HCT116 (cell line): ENCODE measurements around the gene TCF7L2. TPM values are rescaled to one million over a fixed set of nuclear protein-coding genes. Genes with fewer than 3 reads are reported as not detected.

Experiments
- ATAC-seq: fragments of 200-7000 bp; cut with Tn5 transposase; 2 replicates; pipeline ENCODE4 v1.9.1; 2020; ENCODE audit warnings: mild to moderate bottlenecking, moderate library complexity
- BruUV-seq: library from RNA; stranded (reverse); fragments of 400-500 nt; replicated peaks from 2 replicates; lab custom pipeline; 2021; lab: Mats Ljungman, UMichigan
- CTCF ChIA-PET: fragments of 300-600 bp; sonication (Branson Sonifier 250); formaldehyde crosslinking; loops from one replicate; lab custom pipeline; 2021; ENCODE audit warnings: antibody characterized with exemption; lab: Charles Lee
- POLR2A ChIA-PET: fragments of 300-600, 350-600 bp; sonication (Branson Sonifier 250); formaldehyde crosslinking; loops from one replicate; lab custom pipeline; 2021; ENCODE audit warnings: antibody characterized with exemption; lab: Charles Lee
- RAD21 ChIA-PET, 2 experiments: fragments of 300-600 bp; sonication (Branson Sonifier 250); formaldehyde crosslinking; loops; one replicate each; lab custom pipeline; 2023; ENCODE audit warnings: low total read pairs in 2 of 2; ENCODE audit not compliant: uncharacterized antibody in 2 of 2, unreplicated experiment in 2 of 2, low non-redundant PET in 1 of 2; lab: Charles Lee
- DNase-seq: peaks from one replicate; pipeline ENCODE4 v3.0.0-alpha.2; 2010; ENCODE audit warnings: low read depth, low spot score
- H2AFZ ChIP-seq: fragments of 200-600 bp; shearing (Covaris generic), sonication (generic); 2 replicates; pipeline ENCODE4 v1.6.1; 2017; ENCODE audit warnings: low read depth, mixed run types, mixed read lengths, antibody characterized with exemption, low read length; ENCODE audit not compliant: poor library complexity, severe bottlenecking
- H3K27ac ChIP-seq: 2 replicates; pipeline ENCODE4 v1.5.1; 2012; ENCODE audit warnings: low read depth, low read length
- H3K27me3 ChIP-seq: fragments of 200-600 bp; sonication (generic); 2 replicates; pipeline ENCODE4 v1.6.1; 2016; ENCODE audit warnings: mixed run types, low read length, mixed read lengths; ENCODE audit not compliant: insufficient read depth
- H3K36me3 ChIP-seq, 2 experiments: fragments of 200-500 bp in 1 of 2; fragments of 200-600 bp in 1 of 2; sonication (Bioruptor generic) in 1 of 2; sonication (generic) in 1 of 2; 2 replicates each; pipeline versions ENCODE4 v1.5.1 to v1.6.1; 2014 to 2016; ENCODE audit warnings: low read length in 2 of 2, inconsistent platforms in 1 of 2, mixed read lengths in 1 of 2, mixed run types in 1 of 2; ENCODE audit not compliant: insufficient read depth in 2 of 2, control insufficient read depth in 1 of 2
- H3K4me1 ChIP-seq, 2 experiments: fragments of 200-600 bp in 1 of 2; sonication (generic) in 1 of 2; 2 replicates each; pipeline versions ENCODE4 v1.5.1 to v1.6.1; 2012 to 2017; ENCODE audit warnings: low read length in 2 of 2, inconsistent platforms in 1 of 2, mild to moderate bottlenecking in 1 of 2, mixed read lengths in 1 of 2, mixed run types in 1 of 2, moderate library complexity in 1 of 2; ENCODE audit not compliant: insufficient read depth in 2 of 2, control insufficient read depth in 1 of 2
- H3K4me2 ChIP-seq: fragments of 200-600 bp; sonication (generic); 2 replicates; pipeline ENCODE4 v1.6.1; 2017; ENCODE audit warnings: mixed run types, low read length, mixed read lengths
- H3K4me3 ChIP-seq, 2 experiments: fragments of 200-600 bp in 1 of 2; sonication (generic) in 1 of 2; replicated peaks in 1 of 2; 2 replicates each; pipeline ENCODE4 v1.5.1; 2011 to 2016; ENCODE audit warnings: low read length in 2 of 2, control low read depth in 1 of 2, low read depth in 1 of 2, mild to moderate bottlenecking in 1 of 2, mixed read lengths in 1 of 2, mixed run types in 1 of 2
- H3K79me2 ChIP-seq: fragments of 200-600 bp; sonication (generic); 2 replicates; pipeline ENCODE4 v1.6.1; 2017; ENCODE audit warnings: mild to moderate bottlenecking, mixed run types, low read length, moderate library complexity, mixed read lengths; ENCODE audit not compliant: insufficient read depth
- H3K9ac ChIP-seq: fragments of 200-600 bp; sonication (generic); 2 replicates; pipeline ENCODE4 v1.6.1; 2016; ENCODE audit warnings: low read length, mixed read lengths
- H3K9me2 ChIP-seq: fragments of 200-600 bp; sonication (generic), shearing (Covaris generic); 2 replicates; pipeline ENCODE4 v1.6.1; 2017; ENCODE audit warnings: mixed run types, mild to moderate bottlenecking, moderate library complexity; ENCODE audit not compliant: insufficient read depth
- H3K9me3 ChIP-seq, 2 experiments: fragments of 200-500 bp in 1 of 2; fragments of 200-600 bp in 1 of 2; sonication (Bioruptor generic) in 1 of 2; sonication (generic) in 1 of 2; 2 replicates each; pipeline ENCODE4 v1.6.1; 2014 to 2017; ENCODE audit warnings: low read length in 2 of 2, mixed read lengths in 2 of 2, inconsistent platforms in 1 of 2, low read depth in 1 of 2, mild to moderate bottlenecking in 1 of 2, mixed run types in 1 of 2, moderate library complexity in 1 of 2; ENCODE audit not compliant: control insufficient read depth in 1 of 2, insufficient read depth in 1 of 2
- H4K20me1 ChIP-seq: fragments of 200-600 bp; sonication (generic), shearing (Covaris generic); 2 replicates; pipeline ENCODE4 v1.6.1; 2017; ENCODE audit warnings: mixed run types, mild to moderate bottlenecking, moderate library complexity; ENCODE audit not compliant: insufficient read depth
- EGR1 ChIP-seq: IDR thresholded peaks from 2 replicates; pipeline ENCODE4 v1.6.1; 2012; ENCODE audit warnings: low read depth
- ELF1 ChIP-seq: IDR thresholded peaks from 2 replicates; pipeline ENCODE4 v1.6.1; 2012; ENCODE audit warnings: low read depth, borderline replicate concordance
- EZH2 ChIP-seq: fragments of 200-600 bp; sonication (generic); IDR thresholded peaks from 2 replicates; pipeline ENCODE4 v1.6.1; 2017; ENCODE audit warnings: antibody characterized with exemption, mixed run types
- FOSL1 ChIP-seq: IDR thresholded peaks from 2 replicates; pipeline ENCODE4 v1.6.1; 2012; ENCODE audit warnings: low read depth
- POLR2A ChIP-seq: IDR thresholded peaks from 2 replicates; pipeline ENCODE4 v1.7.0; 2011; ENCODE audit warnings: borderline replicate concordance; ENCODE audit not compliant: insufficient read depth, insufficient read length; ENCODE audit errors: extremely low read depth
- POLR2AphosphoS5 ChIP-seq: IDR thresholded peaks from 2 replicates; pipeline ENCODE4 v1.6.1; 2011; ENCODE audit warnings: mild to moderate bottlenecking, low read depth, low read length, moderate library complexity
- SP1 ChIP-seq: IDR thresholded peaks from 2 replicates; pipeline ENCODE4 v1.6.1; 2012; ENCODE audit warnings: low read depth
- SRF ChIP-seq: IDR thresholded peaks from 2 replicates; pipeline ENCODE4 v1.6.1; 2012; ENCODE audit warnings: low read depth
- ZFX ChIP-seq: fragments of 450-650 bp; IDR thresholded peaks from 2 replicates; pipeline ENCODE4 v1.6.1; 2017
- ZNF274 ChIP-seq: fragments of 200-500 bp; sonication (Bioruptor generic); IDR thresholded peaks from 2 replicates; pipeline ENCODE4 v1.6.1; 2014; ENCODE audit warnings: mild to moderate bottlenecking, low read depth, low read length, inconsistent platforms
- intact Hi-C: fragments of 100-400 bp; cut with micrococcal nuclease; formaldehyde crosslinking; loops from 2 replicates; pipeline ENCODE4 v1.10.0; 2022
- total RNA-seq: library from RNA; stranded (reverse); gene quantifications from one replicate; pipeline ENCODE4 v1.2.1, GENCODE V29; 2021; ENCODE audit not compliant: unreplicated experiment
- TF ChIP-seq, protein P1 (sequence below): IDR thresholded peaks from 2 replicates; pipeline ENCODE4 v1.6.1; 2011; ENCODE audit warnings: mild to moderate bottlenecking, low read length, moderate library complexity; ENCODE audit not compliant: insufficient replicate concordance; ENCODE audit errors: extremely low read depth

Gene TCF7L2
- total RNA-seq, 1 experiment from 2014 or later: 164 TPM

- H3K27ac ChIP-seq: no peak overlapping the region
- no peaks in the 10 kb centered on the region for H3K9me3 ChIP-seq
- TF ChIP-seq POLR2AphosphoS5 (no peak), SP1 (no peak), ZFX (no peak), FOSL1 (no peak), ZNF274 (no peak), EZH2 (no peak), ELF1 (no peak), POLR2A (no peak), EGR1 (no peak), SRF (no peak)
- TF ChIP-seq, protein P1, sequence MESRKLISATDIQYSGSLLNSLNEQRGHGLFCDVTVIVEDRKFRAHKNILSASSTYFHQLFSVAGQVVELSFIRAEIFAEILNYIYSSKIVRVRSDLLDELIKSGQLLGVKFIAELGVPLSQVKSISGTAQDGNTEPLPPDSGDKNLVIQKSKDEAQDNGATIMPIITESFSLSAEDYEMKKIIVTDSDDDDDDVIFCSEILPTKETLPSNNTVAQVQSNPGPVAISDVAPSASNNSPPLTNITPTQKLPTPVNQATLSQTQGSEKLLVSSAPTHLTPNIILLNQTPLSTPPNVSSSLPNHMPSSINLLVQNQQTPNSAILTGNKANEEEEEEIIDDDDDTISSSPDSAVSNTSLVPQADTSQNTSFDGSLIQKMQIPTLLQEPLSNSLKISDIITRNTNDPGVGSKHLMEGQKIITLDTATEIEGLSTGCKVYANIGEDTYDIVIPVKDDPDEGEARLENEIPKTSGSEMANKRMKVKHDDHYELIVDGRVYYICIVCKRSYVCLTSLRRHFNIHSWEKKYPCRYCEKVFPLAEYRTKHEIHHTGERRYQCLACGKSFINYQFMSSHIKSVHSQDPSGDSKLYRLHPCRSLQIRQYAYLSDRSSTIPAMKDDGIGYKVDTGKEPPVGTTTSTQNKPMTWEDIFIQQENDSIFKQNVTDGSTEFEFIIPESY: no peak
- TF ChIP-seq, all 23 proteins: peak for 0
- peaks cover 13% of the 10 kb centered on the region; the same call in 1 of the 2 replicates for H4K20me1 ChIP-seq
- no peak for DNase-seq
- no peak overlapping the region for H2AFZ ChIP-seq
- no TSS peak for BruUV-seq
- H3K9ac ChIP-seq: no peak overlapping the region
- no peaks in the 10 kb centered on the region for H3K27me3 ChIP-seq
- H3K36me3 ChIP-seq: peaks cover 83 to 96% of the 10 kb centered on the region in 2 experiments
- no peak overlapping the region for H3K4me2 ChIP-seq
- no peak overlapping the region for H3K4me3 ChIP-seq
- ChIA-PET CTCF (no interaction called here), RAD21 (no interaction called here), POLR2A (no interaction called here)
- H3K4me1 ChIP-seq: no peaks in the 10 kb centered on the region
- H3K9me2 ChIP-seq: no peaks in the 10 kb centered on the region
- ATAC-seq: no peak
- peaks cover 69% of the 10 kb centered on the region for H3K79me2 ChIP-seq
- intact Hi-C loops: no loop called here
These were observed 201.2 kb downstream of the TCF7L2 start for GRCh38 chr10:113151190-113151666.
